Hematopoietic multipotent progenitor cell (in vitro differentiated cells): ENCODE results near the gene PNPLA5. TPM values are rescaled to one million over a fixed set of nuclear protein-coding genes. Genes with fewer than 3 reads are reported as not detected.
A peak's percentile ranks its signal among the peaks of the same experiment; 100 is the strongest.
"Not testable (repeated sequence)": the region's sequence is repeated elsewhere in the genome, so short reads cannot be mapped to it uniquely, and the experiment has no call there.

Experiments used
- DNase-seq, 3 donors: peaks; one replicate each; pipeline ENCODE4 v3.0.0-alpha.2; 2011 to 2015; ENCODE audit warnings: low read depth in 2 of 3, low spot score in 2 of 3
- total RNA-seq: library from RNA; depleted of rRNA; stranded (reverse); fragments of >200 nt; gene quantifications from one replicate; pipeline ENCODE4 v1.2.3, GENCODE V29; 2012

PNPLA5 gene
- total RNA-seq, 1 donor = not detected

DNA sequence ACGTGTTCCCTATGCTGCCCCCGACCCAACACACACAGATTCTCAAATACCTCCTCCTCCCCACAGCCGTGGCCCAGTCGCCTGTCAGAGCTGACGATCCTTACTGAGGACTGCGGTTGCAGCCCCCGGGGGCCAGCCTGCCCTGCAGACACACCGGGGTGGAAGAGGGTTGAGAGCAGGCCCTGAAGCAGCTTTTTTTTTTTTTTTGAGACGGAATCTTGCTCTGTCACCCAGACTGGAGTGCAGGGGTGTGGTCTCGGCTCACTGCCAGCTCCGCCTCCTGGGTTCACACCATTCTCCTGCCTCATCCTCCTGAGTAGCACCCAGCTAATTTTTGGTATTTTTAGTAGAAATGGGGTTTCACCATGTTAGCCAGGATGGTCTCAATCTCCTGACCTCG lies 11.2 kb upstream of the PNPLA5 start:
- not testable (repeated sequence) for DNase-seq

- no peak for DNase-seq
Observed at GRCh38 chr22:43901976-43902643, 10.3 kb upstream of the PNPLA5 start.

DNA sequence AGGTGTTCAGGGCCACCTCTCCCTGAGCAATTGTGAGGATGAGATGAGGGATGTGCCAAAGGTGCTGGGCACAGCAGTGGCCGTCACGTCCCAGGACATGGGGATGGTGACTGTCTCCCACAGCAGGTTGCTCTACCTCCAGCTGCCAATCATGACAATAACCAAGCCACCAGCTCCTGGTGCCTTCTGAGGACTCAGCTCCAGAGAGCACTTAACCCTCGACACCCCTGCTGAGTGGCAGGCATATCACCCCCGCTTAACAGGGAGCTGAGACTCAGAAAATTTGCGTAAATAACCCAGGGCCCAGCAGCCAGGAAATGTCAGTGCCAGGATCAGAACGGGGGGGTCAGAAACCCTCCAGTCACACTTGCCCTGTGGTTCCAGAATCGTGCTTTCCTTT lies 8.4 kb upstream of the PNPLA5 start:
- no peak for DNase-seq

DNA sequence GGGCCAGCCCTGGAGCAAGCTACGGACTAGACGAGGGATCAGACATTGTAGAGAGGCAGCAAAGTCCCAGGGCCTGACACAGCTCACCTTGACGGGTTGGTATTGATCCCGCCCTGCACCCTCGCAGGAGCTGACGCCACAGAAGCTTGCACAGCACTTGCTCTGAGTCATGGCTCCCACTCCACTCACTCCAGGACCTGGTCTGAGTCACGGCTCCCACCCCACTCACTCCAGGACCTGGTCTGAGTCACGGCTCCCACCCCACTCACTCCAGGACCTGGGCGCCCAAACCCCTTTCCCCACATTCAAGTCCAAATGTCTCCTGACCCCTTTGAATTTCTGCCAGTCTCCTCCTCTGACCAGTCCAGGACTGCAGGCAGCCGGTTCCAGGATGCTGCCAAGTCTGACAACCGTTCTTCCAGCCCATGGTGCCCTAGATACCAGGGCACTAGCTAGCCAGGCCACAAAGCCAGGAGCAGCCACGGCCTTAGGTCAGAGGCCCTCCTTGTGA lies 6.0 kb upstream of the PNPLA5 start:
- no peak for DNase-seq

DNA sequence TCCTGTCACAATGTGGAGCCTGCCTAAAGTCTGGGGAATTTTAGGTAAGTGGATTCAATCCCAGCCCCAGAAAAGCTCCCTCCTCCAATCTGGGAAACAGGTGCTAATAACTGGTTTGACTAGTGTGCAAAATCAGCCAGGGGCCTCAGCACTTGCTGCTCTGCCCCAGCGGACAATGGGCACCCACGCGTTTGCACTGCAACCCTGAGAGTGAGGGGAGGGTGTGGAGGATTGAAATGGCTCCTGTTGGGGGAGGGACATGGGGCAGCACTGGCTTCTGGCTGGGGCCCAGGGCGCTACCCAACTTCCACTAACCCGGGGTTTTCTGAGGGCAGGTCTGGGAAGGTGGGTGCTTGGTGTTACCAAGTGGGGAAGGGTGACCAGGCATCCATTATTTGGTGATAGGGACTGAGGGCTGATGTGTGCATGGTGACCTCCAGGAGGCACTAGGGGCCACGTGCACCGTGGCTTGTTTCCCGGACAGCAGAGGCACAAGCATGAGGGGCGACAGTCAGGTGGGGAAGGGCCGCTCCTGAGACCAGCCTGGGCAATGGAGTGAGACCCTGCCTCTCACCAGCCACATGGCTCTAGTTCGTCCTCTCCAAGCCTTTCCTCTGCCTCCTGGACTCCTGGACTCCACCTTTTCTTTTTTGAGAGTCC lies 4.3 kb upstream of the PNPLA5 start:
- no peak for DNase-seq

DNA sequence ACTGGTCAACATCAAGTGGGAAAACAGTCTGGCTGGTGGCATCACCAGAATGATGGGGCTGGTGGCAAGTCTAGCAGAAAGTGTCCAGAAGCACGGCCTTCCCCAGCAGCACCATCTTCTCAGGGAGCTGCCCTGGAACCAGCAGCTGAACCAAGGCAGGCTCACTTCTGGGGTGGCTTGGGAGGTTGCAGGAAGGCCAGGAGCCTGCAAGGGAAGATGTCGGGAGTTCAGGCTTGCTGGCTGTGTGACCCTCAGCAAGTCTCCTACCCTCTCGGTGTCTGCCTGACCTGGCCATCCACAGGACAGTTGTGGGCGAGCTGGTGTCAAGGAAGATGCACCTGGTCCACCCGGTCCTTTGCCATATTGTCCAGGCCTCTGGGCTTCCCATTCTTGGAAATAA lies 2.3 kb upstream of the PNPLA5 start:
- no peak for DNase-seq

DNA sequence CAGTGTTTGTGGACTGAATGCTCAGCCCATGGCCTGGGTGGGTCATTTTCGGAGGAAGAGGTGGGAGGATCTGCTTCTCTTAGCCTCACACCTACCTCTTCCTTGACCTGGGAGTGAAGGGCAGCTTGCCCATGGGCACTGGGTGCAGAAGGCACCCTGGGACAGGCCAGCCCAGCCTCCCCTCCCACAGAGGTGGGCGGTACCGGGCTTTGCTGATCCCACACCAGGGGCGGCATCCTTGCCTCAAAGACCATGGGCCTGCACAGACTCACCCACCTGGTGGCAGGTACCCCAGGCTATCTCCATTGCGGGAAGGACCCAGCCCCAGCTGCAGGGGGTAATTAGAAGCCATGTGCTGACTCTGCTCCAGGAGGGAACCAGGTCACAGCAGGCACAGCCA lies 1.5 kb upstream of the PNPLA5 start:
- DNase-seq = no peak

DNA sequence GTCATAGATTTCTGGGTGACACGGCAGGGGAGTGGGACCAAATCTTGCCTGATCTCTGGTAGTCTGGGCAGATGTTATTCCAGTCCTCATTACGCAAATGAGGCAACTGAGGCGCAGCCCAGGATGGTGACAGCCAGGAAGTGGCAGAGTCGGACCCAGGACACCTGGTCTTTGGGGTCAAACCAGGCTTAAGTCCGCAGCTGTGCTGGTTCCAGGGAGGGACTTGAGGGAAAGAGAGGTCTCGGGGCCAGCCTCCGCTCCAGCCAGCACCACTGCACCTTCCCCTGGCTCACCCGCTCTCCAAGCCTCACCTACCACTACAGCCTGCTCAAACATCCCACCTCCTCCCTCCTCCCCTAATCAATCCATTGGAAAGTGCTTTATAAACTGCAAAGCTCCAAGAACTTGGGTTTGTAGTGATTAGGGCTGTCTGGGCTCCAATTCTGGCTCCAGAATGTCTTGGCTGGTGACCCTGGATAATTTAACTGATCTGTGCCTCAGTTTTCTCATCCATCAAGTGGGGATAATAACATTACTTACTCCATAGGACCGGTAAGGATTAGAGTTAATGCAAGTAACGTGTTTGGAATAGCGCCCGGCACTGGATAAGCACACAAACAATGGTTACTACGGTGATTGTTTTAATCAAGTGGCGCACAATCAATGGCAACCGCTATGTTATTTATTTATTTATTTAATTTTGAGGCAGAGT lies 526 bp upstream of the PNPLA5 start:
- no peak for DNase-seq

DNA sequence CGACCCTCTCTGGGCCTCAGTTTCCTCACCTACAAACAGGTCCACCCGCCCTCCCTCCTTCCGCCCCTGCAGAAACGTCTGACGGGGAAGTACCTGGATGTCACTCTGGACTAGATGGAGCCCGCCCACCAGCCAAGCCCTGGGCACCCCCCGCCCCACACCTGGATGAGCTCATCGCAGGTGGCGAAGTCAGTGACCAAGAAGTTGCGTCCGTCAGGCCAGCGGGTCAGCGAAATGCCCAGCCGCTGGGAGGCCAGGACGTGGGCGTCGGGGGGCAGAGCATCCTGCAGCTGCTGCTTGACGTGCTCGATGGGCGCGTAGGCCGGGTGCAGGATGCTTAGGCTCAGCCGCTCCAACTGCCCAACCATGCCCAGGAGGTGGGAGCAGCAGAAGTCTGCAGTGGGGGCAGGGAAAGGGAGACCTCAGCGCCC lies 897 bp downstream of the PNPLA5 start:
- DNase-seq = no peak

DNA sequence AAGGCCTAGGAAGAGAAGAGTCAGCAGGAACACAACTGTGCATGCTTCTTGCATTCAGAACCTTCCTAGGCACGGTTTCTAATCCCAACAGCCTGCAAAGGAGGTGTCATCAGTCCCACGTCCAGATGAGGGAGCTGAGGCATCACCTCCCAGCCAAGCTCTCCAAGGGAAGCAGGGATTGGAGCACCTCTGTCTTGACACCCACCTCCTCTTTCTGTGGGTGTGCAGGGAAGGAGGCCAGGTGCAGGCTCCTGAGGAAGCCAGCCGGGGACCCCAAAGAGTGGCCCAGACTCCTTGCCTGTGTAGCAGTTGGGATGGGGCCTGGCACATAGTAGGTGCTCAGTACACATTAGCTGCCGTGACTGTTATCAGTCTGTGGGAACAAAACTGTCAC lies 2.0 kb downstream of the PNPLA5 start:
- DNase-seq = no peak

DNA sequence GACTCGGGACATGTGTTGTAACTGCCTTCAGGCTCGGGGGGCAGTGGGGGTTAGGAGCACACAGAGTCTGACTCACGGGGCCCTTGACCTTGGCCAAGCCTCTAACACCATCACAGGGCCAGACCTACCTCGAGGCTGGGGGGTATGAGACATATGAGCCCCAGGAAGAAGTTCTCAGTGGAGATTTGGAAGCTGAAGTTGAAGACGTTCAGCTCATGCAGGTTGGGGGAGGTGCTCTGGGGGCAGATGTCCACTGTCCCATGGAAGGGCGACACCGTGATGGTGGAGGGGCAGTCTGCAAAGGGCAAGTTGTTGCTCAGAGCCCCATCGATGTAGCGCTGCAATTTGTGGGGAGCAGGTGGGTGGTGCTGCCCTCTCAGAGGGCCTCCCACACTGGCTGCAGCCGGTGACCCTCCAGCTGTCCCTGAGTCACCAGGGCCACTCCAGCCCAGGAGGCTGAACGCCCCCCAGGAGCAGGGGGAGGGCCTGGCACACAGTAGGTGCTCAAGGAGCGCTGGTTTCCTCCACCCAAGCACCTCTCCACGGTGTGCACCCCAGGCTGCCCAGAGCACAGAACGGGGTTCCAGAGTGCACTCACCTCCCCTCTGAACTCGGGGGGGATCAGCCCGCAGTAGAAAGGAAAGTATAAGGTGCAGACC lies 2.5 kb downstream of the PNPLA5 start:
- no peak for DNase-seq

- DNase-seq = no peak
Observed at GRCh38 chr22:43888740-43889139, 3.1 kb downstream of the PNPLA5 start.

DNA sequence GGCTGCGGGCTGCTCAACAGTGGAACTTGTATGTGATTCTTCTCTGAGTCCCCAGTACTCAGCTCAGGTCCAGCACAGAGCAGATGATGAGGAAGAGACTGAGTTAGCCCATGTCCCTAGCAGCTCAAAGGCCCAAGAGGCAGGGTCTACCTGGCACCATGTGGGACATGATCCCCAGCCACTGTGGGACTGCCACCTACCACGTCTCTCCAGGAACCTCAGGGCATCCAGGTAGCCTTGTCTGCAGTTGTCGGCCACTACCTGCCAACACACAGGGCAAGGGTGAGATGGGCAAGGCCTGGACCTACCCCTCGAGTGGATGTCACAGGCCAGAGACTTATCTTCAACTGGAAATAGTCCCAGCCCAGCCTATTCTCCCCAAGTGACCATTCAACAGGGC lies 4.4 kb downstream of the PNPLA5 start:
- DNase-seq = no peak

DNA sequence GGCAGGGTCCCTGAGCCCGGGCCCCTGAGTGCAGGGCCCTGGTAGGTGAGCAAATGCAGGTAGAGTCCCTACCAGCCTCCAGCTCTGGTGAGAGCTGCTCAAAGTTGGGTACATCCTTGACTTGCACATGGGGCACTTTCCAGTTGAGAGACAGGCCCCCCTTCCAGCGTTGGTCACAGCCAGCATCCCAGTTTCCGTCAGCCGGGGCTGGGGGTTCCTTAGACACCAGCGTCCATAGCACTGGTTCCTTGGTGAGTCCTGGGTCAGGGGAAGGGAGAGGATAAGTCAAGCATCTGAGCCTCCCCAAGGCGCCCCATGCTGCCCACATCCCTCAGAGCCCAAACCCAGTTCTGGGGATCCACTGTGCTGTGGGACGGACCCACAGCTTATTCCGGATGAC lies 5.6 kb downstream of the PNPLA5 start:
- DNase-seq = no peak

DNA sequence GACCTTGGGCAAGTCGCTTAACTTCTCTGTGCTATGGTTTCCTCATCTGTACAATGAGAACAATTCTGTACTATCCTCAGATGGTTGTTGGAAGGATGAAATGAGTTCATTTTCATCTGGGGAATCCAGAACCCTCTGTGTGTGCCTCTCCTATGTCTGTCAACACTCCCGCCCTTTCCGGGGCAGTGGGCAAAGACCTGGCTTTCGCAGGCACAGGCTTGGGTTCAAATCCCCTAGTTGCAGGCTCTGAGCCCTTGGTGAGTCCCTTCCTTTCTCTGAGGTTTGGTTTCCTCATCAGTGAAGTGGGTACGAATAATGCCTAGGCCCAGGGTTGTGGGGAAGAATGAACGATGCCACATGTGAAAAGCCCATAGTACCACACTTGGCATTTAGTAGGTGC lies 6.0 kb downstream of the PNPLA5 start:
- DNase-seq = no peak

DNA sequence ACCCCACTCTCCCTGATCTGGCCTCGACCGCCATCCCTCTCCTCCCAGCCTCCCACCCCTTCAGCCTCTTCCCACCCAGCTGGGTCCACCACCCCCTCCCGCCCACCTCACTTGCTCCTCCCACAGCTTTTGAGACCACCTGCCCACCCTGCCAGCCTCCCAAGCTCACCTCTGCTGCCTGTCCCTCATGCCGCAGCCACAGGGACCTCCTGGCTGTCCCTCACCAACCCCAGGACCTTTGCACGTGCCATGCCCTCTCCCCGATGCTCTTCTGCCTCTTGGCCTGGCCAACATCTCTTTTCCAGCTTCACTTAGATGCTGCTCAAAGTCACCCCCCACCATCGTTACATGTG lies 6.5 kb downstream of the PNPLA5 start:
- DNase-seq = no peak

- DNase-seq = peak; percentile 7 to 52 (median 35)
Observed at GRCh38 chr22:43884600-43885318, 7.1 kb downstream of the PNPLA5 start.

DNA sequence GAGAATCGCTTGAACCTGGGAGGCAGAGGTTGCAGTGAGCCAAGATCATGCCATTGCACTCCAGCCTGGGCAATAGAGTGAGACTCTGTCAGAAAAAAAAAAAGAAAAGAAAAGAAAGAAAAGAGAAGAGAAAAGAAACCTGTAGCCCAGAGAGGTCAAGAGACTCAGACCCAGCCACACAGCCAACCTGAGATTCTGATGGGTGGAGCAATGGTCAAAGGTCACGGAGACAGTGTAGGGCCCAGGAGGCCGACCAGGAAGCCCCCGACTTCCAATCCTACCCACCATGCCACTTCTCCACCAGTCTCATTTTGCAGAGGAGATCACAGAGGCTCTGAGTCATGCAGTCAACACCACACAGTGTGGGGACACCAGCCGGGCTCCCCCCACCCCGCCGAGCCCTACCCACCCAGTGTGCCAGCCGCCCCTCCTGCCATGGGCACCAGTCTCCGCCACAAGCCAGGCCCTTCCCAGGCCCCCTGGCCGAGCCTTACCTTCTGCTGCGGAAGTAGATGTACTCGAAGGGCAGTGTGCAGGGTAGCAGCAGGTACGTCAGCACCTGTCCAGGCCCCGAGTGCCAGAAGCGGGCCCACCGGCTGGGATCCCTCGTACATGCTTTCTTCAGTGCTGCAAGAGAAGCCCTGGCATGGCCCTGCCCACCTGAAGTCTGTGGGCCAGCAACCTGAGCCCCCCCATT lies 7.9 kb downstream of the PNPLA5 start:
- DNase-seq = no peak

GRCh38 chr22:43883012-43883661 lies 8.7 kb downstream of the PNPLA5 start:
- DNase-seq = peak; percentile 6 to 78 (median 63)
